Thymus (tissue), 11 donors: ENCODE data around the gene MAST2. TPM values are rescaled to one million over a fixed set of nuclear protein-coding genes. Genes with fewer than 3 reads are reported as not detected.

Experiments
- DNase-seq, 9 donors: peaks; one replicate each; pipeline ENCODE4 v3.0.0-alpha.2; 2013; ENCODE audit warnings: low spot score in 9 of 9, low read depth in 6 of 9, missing footprints in 1 of 9
- H3K27ac ChIP-seq, 2 donors: one replicate each; pipeline ENCODE4 v1.5.1; 2013; ENCODE audit warnings: control low read depth in 1 of 2, low read depth in 1 of 2, low read length in 1 of 2, mild to moderate bottlenecking in 1 of 2, moderate library complexity in 1 of 2
- H3K27me3 ChIP-seq, 2 donors: one replicate each; pipeline ENCODE4 v1.5.1; 2013; ENCODE audit warnings: low read length in 1 of 2; ENCODE audit not compliant: control insufficient read depth in 2 of 2, insufficient read depth in 1 of 2
- H3K36me3 ChIP-seq, 2 donors: one replicate each; pipeline ENCODE4 v1.5.1; 2013; ENCODE audit warnings: low read length in 1 of 2, mild to moderate bottlenecking in 1 of 2, moderate library complexity in 1 of 2; ENCODE audit not compliant: control insufficient read depth in 2 of 2, insufficient read depth in 2 of 2
- H3K4me1 ChIP-seq, 2 donors: one replicate each; pipeline ENCODE4 v1.5.1; 2013; ENCODE audit warnings: low read length in 2 of 2; ENCODE audit not compliant: control insufficient read depth in 2 of 2, insufficient read depth in 2 of 2
- H3K4me3 ChIP-seq, 2 donors: one replicate each; pipeline ENCODE4 v1.5.1; 2013; ENCODE audit warnings: low read length in 2 of 2, control low read depth in 1 of 2, mild to moderate bottlenecking in 1 of 2
- H3K9me3 ChIP-seq, 2 donors: one replicate each; pipeline ENCODE4 v1.5.1; 2013; ENCODE audit warnings: low read length in 1 of 2, mild to moderate bottlenecking in 1 of 2; ENCODE audit not compliant: control insufficient read depth in 2 of 2, insufficient read depth in 1 of 2
- WGBS: extraction: QIAGEN DNeasy Blood & Tissue Kit; methylation state at CpG from one replicate; pipeline ENCODE4 v1.1.7; 2013; 5-methylcytosine and 5-hydroxymethylcytosine counted together
- polyA plus RNA-seq: library from polyadenylated mRNA; stranded (reverse); fragments of 200-250 nt; gene quantifications from one replicate; pipeline ENCODE4 v1.2.3, GENCODE V29; 2013
- total RNA-seq: library from RNA; stranded (reverse); fragments of 120-200 nt; gene quantifications from one replicate; pipeline ENCODE4 v1.2.4, GENCODE V29; 2013
- donor health status: healthy.

Gene MAST2
- total and polyA plus RNA-seq, 2 donors, result 3.4 to 8.8 TPM

GRCh38 chr1:45983967-45984366 is 180.6 kb downstream of the MAST2 start:
- Histone ChIP-seq H3K4me1 (no peaks in the 10 kb centered on the region), H3K4me3 (no peak overlapping the region), H3K27me3 (no peaks in the 10 kb centered on the region), H3K9me3 (peaks cover 0 to 3% of the 10 kb centered on the region in 2 donors), H3K36me3 (no peaks in the 10 kb centered on the region), H3K27ac (no peak overlapping the region)
- DNase-seq, result no peak

GRCh38 chr1:45987204-45987603 is 183.8 kb downstream of the MAST2 start:
- no peaks in the 10 kb centered on the region for H3K9me3 ChIP-seq

GRCh38 chr1:45989249-45989648 is 185.8 kb downstream of the MAST2 start:
- WGBS, result 96% methylated on average over 2 of the region's 2 CpGs
- H3K4me3 ChIP-seq, result no peak overlapping the region
- DNase-seq, result no peak
- no peaks in the 10 kb centered on the region for H3K4me1 ChIP-seq
- H3K27ac ChIP-seq, result no peak overlapping the region
- H3K36me3 ChIP-seq, result no peaks in the 10 kb centered on the region
- no peaks in the 10 kb centered on the region for H3K9me3 ChIP-seq
- H3K27me3 ChIP-seq, result no peaks in the 10 kb centered on the region

More at GRCh38 chr1:45987204-45987603, 183.8 kb downstream of the MAST2 start:
- DNase-seq, result no peak
- Histone ChIP-seq H3K36me3 (no peaks in the 10 kb centered on the region), H3K4me1 (no peaks in the 10 kb centered on the region), H3K27ac (no peak overlapping the region), H3K4me3 (no peak overlapping the region), H3K27me3 (no peaks in the 10 kb centered on the region)
- 96% methylated on average over 4 of the region's 4 CpGs for WGBS

- H3K4me1 ChIP-seq, result no peaks in the 10 kb centered on the region
- no peaks in the 10 kb centered on the region for H3K9me3 ChIP-seq
- no peaks in the 10 kb centered on the region for H3K36me3 ChIP-seq
- 97% methylated on average over 6 of the region's 6 CpGs for WGBS
- H3K4me3 ChIP-seq, result no peak overlapping the region
- no peak for DNase-seq
- H3K27me3 ChIP-seq, result no peaks in the 10 kb centered on the region
- no peak overlapping the region for H3K27ac ChIP-seq
Measured at GRCh38 chr1:45994423-45994822, 191.0 kb downstream of the MAST2 start.

GRCh38 chr1:45995298-45995697 is 191.9 kb downstream of the MAST2 start:
- Histone ChIP-seq H3K36me3 (no peaks in the 10 kb centered on the region), H3K27me3 (no peaks in the 10 kb centered on the region), H3K4me3 (no peak overlapping the region), H3K9me3 (no peaks in the 10 kb centered on the region), H3K4me1 (no peaks in the 10 kb centered on the region), H3K27ac (no peak overlapping the region)
- no peak for DNase-seq
- 91% methylated on average over 8 of the region's 8 CpGs for WGBS

- Histone ChIP-seq H3K9me3 (no peaks in the 10 kb centered on the region), H3K36me3 (no peaks in the 10 kb centered on the region), H3K27ac (no peak overlapping the region), H3K27me3 (no peaks in the 10 kb centered on the region), H3K4me1 (no peaks in the 10 kb centered on the region), H3K4me3 (no peak overlapping the region)
- WGBS, result 91% methylated on average over 3 of the region's 3 CpGs
- DNase-seq, result no peak
Measured at GRCh38 chr1:45998020-45998617, 194.7 kb downstream of the MAST2 start.

- H3K27me3 ChIP-seq, result no peaks in the 10 kb centered on the region
- no peak for DNase-seq
- H3K27ac ChIP-seq, result no peak overlapping the region
- no peak overlapping the region for H3K4me3 ChIP-seq
- H3K9me3 ChIP-seq, result no peaks in the 10 kb centered on the region
- H3K36me3 ChIP-seq, result no peaks in the 10 kb centered on the region
- over 99% methylated on average over 2 of the region's 2 CpGs for WGBS
- H3K4me1 ChIP-seq, result no peaks in the 10 kb centered on the region
Measured at GRCh38 chr1:45999507-45999906, 196.1 kb downstream of the MAST2 start.

GRCh38 chr1:46001081-46001785 is 197.8 kb downstream of the MAST2 start:
- Histone ChIP-seq H3K4me1 (no peaks in the 10 kb centered on the region), H3K36me3 (no peaks in the 10 kb centered on the region), H3K4me3 (no peak overlapping the region), H3K27ac (no peak overlapping the region), H3K27me3 (no peaks in the 10 kb centered on the region), H3K9me3 (no peaks in the 10 kb centered on the region)
- 96% methylated on average over 3 of the region's 3 CpGs for WGBS
- no peak for DNase-seq

GRCh38 chr1:46002551-46003150 is 199.2 kb downstream of the MAST2 start:
- 98% methylated on average over 3 of the region's 3 CpGs for WGBS
- no peak for DNase-seq
- Histone ChIP-seq H3K27ac (no peak overlapping the region), H3K9me3 (no peaks in the 10 kb centered on the region), H3K36me3 (no peaks in the 10 kb centered on the region), H3K4me3 (no peak overlapping the region), H3K4me1 (no peaks in the 10 kb centered on the region), H3K27me3 (no peaks in the 10 kb centered on the region)
